DMS53 (cell line): ENCODE data around the gene DISC1.
"Not testable (repeated sequence)": the region's sequence is repeated elsewhere in the genome, so short reads cannot be mapped to it uniquely, and the experiment has no call there.

ENCODE experiments used
- DNase-seq: peaks from one replicate; lab custom pipeline; 2025; lab: John Stamatoyannopoulos, UW

The DISC1 gene

DNA sequence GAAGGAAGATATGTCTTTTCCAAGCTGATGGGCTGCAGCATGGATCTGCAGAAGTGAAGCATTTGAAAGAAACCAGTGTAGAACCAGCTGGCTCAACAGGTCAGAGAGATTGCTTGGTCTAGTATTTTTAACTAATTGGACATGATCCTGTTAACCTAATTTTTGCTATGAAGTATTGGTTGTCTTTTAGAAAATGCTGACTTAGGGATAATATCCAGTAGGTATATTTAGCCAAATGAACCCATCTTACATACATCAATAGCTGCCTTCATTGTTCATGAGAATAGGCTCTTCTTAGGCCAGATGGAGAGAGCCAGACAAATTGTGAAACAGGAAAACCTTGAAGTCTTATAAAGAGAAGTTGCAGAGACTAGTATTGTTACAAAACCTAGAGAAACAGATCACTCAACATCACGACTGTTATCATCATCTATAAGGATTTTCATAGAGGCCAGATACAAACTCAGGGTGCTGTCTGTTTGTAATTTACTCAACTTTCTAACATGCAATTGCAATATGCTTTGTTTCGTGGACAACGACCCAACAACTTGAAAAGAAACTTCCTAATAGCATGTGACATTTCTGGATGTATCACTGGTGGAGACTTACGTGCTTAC is 148.2 kb downstream of the DISC1 start:
- no peak for DNase-seq

DNA sequence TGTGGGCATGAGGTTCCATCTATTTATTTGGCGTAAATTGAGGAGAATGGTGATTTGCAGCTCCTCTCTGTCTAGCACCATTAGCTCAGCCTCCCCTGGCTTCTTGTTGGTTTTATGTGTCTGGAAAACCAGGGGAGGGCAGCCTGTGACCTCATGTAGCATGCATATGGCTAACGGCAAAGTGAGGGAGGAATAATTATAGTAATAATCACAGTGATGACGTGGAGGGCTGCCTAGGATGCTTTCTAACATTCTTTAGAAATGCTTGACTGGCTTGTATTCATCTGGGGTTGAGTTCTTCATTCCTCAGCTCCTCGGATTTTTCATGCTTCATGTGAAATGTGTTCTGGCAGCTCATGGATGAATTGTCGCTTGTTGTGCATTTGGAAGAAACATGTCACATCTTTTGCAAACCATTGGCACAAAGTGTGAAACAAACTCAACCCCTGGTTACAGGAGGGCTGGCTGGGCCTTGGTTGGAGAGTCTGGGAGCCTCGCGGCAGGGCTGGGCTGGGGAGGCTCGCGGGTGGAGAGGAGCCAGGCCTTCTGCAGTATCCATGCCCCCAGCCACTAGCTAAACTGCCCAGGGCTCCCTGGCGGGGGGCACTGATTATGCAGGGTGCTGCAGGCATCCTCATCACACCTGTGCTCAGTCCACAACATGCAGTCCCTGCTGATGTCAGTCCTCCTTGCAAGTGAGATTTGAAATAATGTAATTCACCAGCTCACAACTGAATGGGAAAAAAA is 149.6 kb downstream of the DISC1 start:
- DNase-seq = no peak

DNA sequence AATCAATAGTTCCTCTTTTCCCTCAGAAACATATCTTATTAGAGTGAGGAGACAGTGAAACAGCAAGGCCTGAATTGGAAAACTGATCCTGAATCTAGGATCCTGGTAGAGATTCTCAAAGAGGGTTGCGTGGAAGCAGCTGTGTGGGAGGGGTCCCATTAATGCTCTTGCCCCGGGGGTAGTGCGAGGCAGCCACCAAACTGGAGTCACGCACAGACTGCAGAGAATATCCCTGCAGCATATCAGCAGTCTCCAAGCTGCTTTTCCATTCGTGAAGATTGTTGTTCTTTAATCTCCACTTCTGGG is 150.1 kb downstream of the DISC1 start:
- DNase-seq = no peak

DNA sequence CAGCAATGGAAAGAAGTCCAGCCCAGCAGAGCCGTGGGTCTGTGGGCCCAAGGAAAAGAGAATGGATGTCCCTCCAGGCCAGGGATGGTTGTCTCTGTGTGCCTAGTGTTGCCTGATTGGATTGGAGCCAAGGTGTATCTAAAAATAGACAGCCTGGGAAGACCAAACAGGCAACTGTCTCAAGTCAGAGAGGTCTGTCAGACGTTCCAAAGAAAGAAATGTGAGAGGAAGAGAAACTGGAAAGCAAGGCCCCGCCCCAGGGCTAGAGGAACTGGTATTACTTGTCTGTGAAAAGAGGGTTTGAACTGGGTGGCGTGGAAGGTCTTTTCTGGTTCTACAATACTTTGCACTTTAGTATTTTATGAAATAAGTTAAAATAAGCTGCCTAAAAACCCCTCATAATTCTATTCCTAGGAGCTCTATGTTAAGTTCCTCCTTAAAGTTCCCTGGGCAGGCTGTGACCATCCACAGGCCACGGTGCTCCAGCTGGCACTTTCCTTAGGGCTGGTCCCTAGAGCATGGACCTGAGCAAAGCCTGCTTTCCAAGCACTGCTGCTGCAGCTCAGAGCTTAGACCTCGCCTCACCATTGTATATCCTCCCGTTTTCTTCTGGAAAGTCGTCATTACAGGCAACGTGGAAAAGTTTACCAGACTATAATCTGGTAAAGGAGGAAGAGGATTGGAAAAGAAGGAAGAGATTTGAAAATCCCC is 151.6 kb downstream of the DISC1 start:
- DNase-seq = peak; percentile 22

DNA sequence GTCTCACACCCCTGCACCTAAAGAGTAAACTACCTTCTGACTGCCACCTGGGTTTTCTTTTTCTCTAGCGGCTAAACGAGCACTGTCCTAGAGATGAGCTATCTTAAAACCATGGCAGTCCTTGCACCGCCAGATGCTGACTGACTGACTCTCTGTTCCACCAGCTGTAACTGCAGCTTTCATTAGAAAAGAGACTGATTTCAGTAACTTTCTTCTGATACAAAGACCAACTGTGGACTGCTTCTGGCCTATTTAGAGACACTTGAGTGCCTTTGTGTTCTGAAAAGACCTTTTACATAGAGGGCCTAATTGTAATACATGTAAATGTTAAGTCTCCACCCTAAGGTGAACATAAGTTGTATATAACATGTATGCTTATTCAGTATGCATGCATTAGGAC is 152.5 kb downstream of the DISC1 start:
- no peak for DNase-seq

- no peak for DNase-seq
These were observed 155.3 kb downstream of the DISC1 start for GRCh38 chr1:231781892-231782291.

DNA sequence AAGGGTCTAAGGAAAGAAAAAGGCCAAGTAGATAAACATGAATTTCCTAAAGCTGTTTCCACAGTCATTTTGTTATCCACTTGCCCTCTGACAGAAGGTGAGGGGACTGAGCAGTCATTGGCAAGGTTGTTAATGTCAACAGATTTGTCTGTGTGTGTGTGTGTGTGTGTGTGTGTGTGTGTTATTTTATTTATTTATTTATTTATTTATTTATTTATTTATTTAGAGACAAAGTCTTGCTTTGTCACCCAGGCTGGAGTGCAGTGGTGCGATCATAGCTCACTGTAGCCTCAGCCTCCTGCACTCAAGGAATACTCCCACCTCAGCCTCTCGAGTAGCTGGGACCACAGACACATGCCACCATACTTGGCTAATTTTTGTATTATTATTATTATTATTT is 158.5 kb downstream of the DISC1 start:
- not testable (repeated sequence) for DNase-seq

GRCh38 chr1:231786126-231786525 is 159.5 kb downstream of the DISC1 start:
- DNase-seq = no peak

GRCh38 chr1:231792634-231793033 is 166.0 kb downstream of the DISC1 start:
- no peak for DNase-seq

DNA sequence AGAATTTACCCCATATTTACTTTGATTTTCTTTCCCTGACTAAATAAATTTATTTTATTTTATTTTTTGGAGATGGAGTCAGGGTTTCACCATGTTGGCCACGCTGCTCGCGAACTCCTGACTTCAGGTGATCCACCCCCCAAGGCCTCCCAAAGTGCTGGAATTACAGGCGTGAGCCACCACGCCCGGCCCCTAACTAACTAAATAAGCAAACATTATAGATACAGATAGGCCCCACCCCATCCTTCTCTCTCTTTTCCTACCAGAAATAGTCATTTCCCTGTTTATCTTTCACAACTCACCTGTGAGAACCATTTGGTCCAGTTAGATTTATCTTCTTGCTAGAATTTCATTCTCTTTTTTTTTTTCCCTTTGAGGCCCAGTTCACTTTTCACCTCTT is 167.3 kb downstream of the DISC1 start:
- no peak for DNase-seq

GRCh38 chr1:231796141-231796540 is 169.6 kb downstream of the DISC1 start:
- no peak for DNase-seq

- DNase-seq = no peak
These were observed 172.9 kb downstream of the DISC1 start for GRCh38 chr1:231799363-231799986.

GRCh38 chr1:231800108-231800507 is 173.5 kb downstream of the DISC1 start:
- DNase-seq = no peak

- no peak for DNase-seq
These were observed 174.5 kb downstream of the DISC1 start for GRCh38 chr1:231801042-231801585.

- no peak for DNase-seq
These were observed 176.8 kb downstream of the DISC1 start for GRCh38 chr1:231803353-231803752.

GRCh38 chr1:231806623-231807495 is 180.3 kb downstream of the DISC1 start:
- peak; percentile 84 for DNase-seq

GRCh38 chr1:231807541-231807940 is 181.0 kb downstream of the DISC1 start:
- peak; percentile 10 for DNase-seq

GRCh38 chr1:231808116-231808515 is 181.5 kb downstream of the DISC1 start:
- no peak for DNase-seq

GRCh38 chr1:231808990-231809389 is 182.4 kb downstream of the DISC1 start:
- DNase-seq = no peak

- no peak for DNase-seq
These were observed 183.8 kb downstream of the DISC1 start for GRCh38 chr1:231810415-231810814.

DNA sequence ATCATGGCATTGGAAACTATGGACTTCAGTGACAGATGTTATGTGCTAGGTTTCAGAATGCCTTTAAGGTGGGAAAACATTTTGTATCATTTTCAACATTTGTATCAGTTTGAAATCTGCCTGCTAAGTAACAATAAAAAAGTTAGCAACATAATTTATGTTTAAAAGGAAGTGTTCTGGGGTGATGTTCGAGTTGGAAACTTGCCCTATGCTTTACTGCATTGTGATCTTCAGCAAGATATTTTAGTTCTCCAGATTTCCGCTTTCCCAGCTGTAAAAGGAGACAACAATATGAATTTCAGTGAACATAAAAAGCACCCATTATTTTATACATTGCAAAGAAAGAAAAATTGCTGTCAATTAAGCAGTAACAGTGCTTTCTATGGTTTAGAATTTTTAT is 187.4 kb downstream of the DISC1 start:
- no peak for DNase-seq

- no peak for DNase-seq
These were observed 187.9 kb downstream of the DISC1 start for GRCh38 chr1:231814521-231814920.
